IMR-90 (cell line): ENCODE results near the gene KCNJ13. TPM values are rescaled to one million over a fixed set of nuclear protein-coding genes. Genes with fewer than 3 reads are reported as not detected.
A peak's percentile ranks its signal among the peaks of the same experiment; 100 is the strongest.

Source experiments
- ATAC-seq: fragments of 200-7000 bp; cut with Tn5 transposase; 2 replicates; pipeline ENCODE4 v1.9.1; 2020; ENCODE audit warnings: low read depth, mild to moderate bottlenecking, moderate library complexity
- BruUV-seq: library from RNA; stranded (reverse); fragments of 400-500 nt; replicated peaks from 2 replicates; lab custom pipeline; 2021; lab: Mats Ljungman, UMichigan
- CTCF ChIA-PET: fragments of 300-600 bp; formaldehyde crosslinking; extraction: SDS; loops from one replicate; lab custom pipeline; 2021; ENCODE audit warnings: antibody characterized with exemption; lab: Yijun Ruan, JAX
- POLR2A ChIA-PET: fragments of 300-600 bp; sonication (Branson Sonifier 250); formaldehyde crosslinking; loops from one replicate; lab custom pipeline; 2022; ENCODE audit warnings: antibody characterized with exemption; ENCODE audit not compliant: unreplicated experiment; lab: Charles Lee
- DNase-seq: peaks from one replicate; pipeline ENCODE4 v3.0.0; 2013
- H2AFZ ChIP-seq: replicated peaks from 2 replicates; pipeline ENCODE3; 2013; ENCODE audit warnings: low read length, mild to moderate bottlenecking; ENCODE audit not compliant: poor library complexity
- H2AK5ac ChIP-seq: 2 replicates; pipeline ENCODE4 v1.6.1; 2013; ENCODE audit warnings: low read depth, low read length, inconsistent platforms
- H2AK9ac ChIP-seq: replicated peaks from 2 replicates; pipeline ENCODE3; 2013; ENCODE audit warnings: mild to moderate bottlenecking, low read depth, low read length, moderate library complexity; ENCODE audit not compliant: poor library complexity
- H2BK120ac ChIP-seq: 2 replicates; pipeline ENCODE4 v1.6.1; 2013; ENCODE audit warnings: low read depth, low read length, inconsistent platforms
- H2BK15ac ChIP-seq: 3 replicates; pipeline ENCODE4 v1.6.1; 2013; ENCODE audit warnings: low read depth, low read length, inconsistent platforms
- H2BK20ac ChIP-seq: 2 replicates; pipeline ENCODE4 v1.6.1; 2013; ENCODE audit warnings: low read depth, mild to moderate bottlenecking, inconsistent platforms, low read length, moderate library complexity
- H2BK5ac ChIP-seq: 2 replicates; pipeline ENCODE4 v1.6.1; 2013; ENCODE audit warnings: mild to moderate bottlenecking, low read depth, low read length, inconsistent platforms; ENCODE audit not compliant: poor library complexity, severe bottlenecking
- H3K14ac ChIP-seq: replicated peaks from 2 replicates; pipeline ENCODE4 v1.6.1; 2013; ENCODE audit warnings: low read depth, low read length, inconsistent platforms
- H3K18ac ChIP-seq: 2 replicates; pipeline ENCODE4 v1.6.1; 2013; ENCODE audit warnings: low read depth, low read length, control low read depth
- H3K23ac ChIP-seq: 2 replicates; pipeline ENCODE4 v1.6.1; 2013; ENCODE audit warnings: low read depth, low read length, inconsistent platforms
- H3K27ac ChIP-seq: 2 replicates; pipeline ENCODE4 v1.5.1; 2013; ENCODE audit warnings: mild to moderate bottlenecking, control low read depth, low read length; ENCODE audit not compliant: insufficient read depth
- H3K27me3 ChIP-seq: 2 replicates; pipeline ENCODE4 v1.6.1; 2013; ENCODE audit warnings: low read length; ENCODE audit not compliant: control insufficient read depth, insufficient read depth
- H3K36me3 ChIP-seq: 2 replicates; pipeline ENCODE4 v1.6.1; 2013; ENCODE audit warnings: low read length, mixed read lengths; ENCODE audit not compliant: control insufficient read depth, insufficient read depth
- H3K4ac ChIP-seq: 2 replicates; pipeline ENCODE4 v1.6.1; 2013; ENCODE audit warnings: low read depth, low read length, inconsistent platforms
- H3K4me1 ChIP-seq: 2 replicates; pipeline ENCODE4 v1.6.1; 2013; ENCODE audit warnings: low read length, mixed read lengths; ENCODE audit not compliant: control insufficient read depth, insufficient read depth
- H3K4me2 ChIP-seq: 2 replicates; pipeline ENCODE4 v1.6.1; 2013; ENCODE audit warnings: low read depth, mild to moderate bottlenecking, control low read depth, low read length, moderate library complexity
- H3K4me3 ChIP-seq: 2 replicates; pipeline ENCODE4 v1.5.1; 2013; ENCODE audit warnings: low read depth, mild to moderate bottlenecking, control low read depth, low read length, moderate library complexity; ENCODE audit not compliant: insufficient read depth
- H3K56ac ChIP-seq: 2 replicates; pipeline ENCODE4 v1.6.1; 2013; ENCODE audit warnings: low read length, inconsistent platforms; ENCODE audit not compliant: insufficient read depth; ENCODE audit errors: extremely low read depth
- H3K79me1 ChIP-seq, 2 experiments: 2 replicates each; pipeline ENCODE4 v1.6.1; 2013; ENCODE audit warnings: low read length in 2 of 2, inconsistent platforms in 1 of 2, low read depth in 1 of 2
- H3K9ac ChIP-seq: 2 replicates; pipeline ENCODE4 v1.6.1; 2013; ENCODE audit warnings: low read depth, low read length, control low read depth
- H3K9me1 ChIP-seq: 2 replicates; pipeline ENCODE4 v1.6.1; 2013; ENCODE audit warnings: low read length, inconsistent platforms; ENCODE audit not compliant: insufficient read depth
- H3K9me3 ChIP-seq: 2 replicates; pipeline ENCODE4 v1.6.1; 2013; ENCODE audit warnings: low read length; ENCODE audit not compliant: control insufficient read depth, insufficient read depth
- H4K20me1 ChIP-seq: 2 replicates; pipeline ENCODE4 v1.6.1; 2013; ENCODE audit warnings: low read length, inconsistent platforms; ENCODE audit not compliant: insufficient read depth
- H4K5ac ChIP-seq: 2 replicates; pipeline ENCODE4 v1.6.1; 2013; ENCODE audit warnings: mild to moderate bottlenecking, low read depth, low read length, control low read depth
- H4K8ac ChIP-seq, 2 experiments: 2 replicates each; pipeline ENCODE4 v1.6.1; 2013; ENCODE audit warnings: low read depth in 2 of 2, low read length in 2 of 2, control low read depth in 1 of 2, inconsistent platforms in 1 of 2
- H4K91ac ChIP-seq: 2 replicates; pipeline ENCODE4 v1.6.1; 2013; ENCODE audit warnings: low read depth, low read length, inconsistent platforms; ENCODE audit not compliant: insufficient read depth
- BHLHE40 ChIP-seq: fragments of 150-350 bp; IDR thresholded peaks from 2 replicates; pipeline ENCODE4 v1.6.1; 2016; ENCODE audit warnings: mild to moderate bottlenecking, low read depth, low read length
- CEBPB ChIP-seq: IDR thresholded peaks from 2 replicates; pipeline ENCODE4 v1.6.1; 2012; ENCODE audit warnings: low read depth, low read length, improper control_type of control experiment
- FOS ChIP-seq: fragments of 150-350 bp; IDR thresholded peaks from 2 replicates; pipeline ENCODE4 v1.6.1; 2016; ENCODE audit warnings: low read depth, low read length
- MAZ ChIP-seq: IDR thresholded peaks from 2 replicates; pipeline ENCODE4 v1.6.1; 2012; ENCODE audit warnings: low read depth, mild to moderate bottlenecking, low read length, improper control_type of control experiment, moderate library complexity, borderline replicate concordance
- MXI1 ChIP-seq: IDR thresholded peaks from 2 replicates; pipeline ENCODE4 v1.6.1; 2012; ENCODE audit warnings: low read depth, mild to moderate bottlenecking, low read length, moderate library complexity, borderline replicate concordance
- POLR2A ChIP-seq: IDR thresholded peaks from 2 replicates; pipeline ENCODE4 v1.6.1; 2012; ENCODE audit warnings: mild to moderate bottlenecking, low read depth, low read length
- RCOR1 ChIP-seq: IDR thresholded peaks from 2 replicates; pipeline ENCODE4 v1.6.1; 2012; ENCODE audit warnings: mild to moderate bottlenecking, low read length, improper control_type of control experiment; ENCODE audit not compliant: insufficient replicate concordance
- RFX5 ChIP-seq: IDR thresholded peaks from 2 replicates; pipeline ENCODE4 v1.8.0; 2012; ENCODE audit warnings: low read depth, mild to moderate bottlenecking, low read length, moderate library complexity
- SMC3 ChIP-seq: fragments of 150-350 bp; IDR thresholded peaks from 2 replicates; pipeline ENCODE4 v1.6.1; 2016; ENCODE audit warnings: low read depth, mild to moderate bottlenecking, antibody characterized with exemption, low read length, moderate library complexity
- WGBS, 2 experiments: methylation state at CpG; one replicate each; pipeline versions ENCODE4 v1.1.5 to v1.1.7; 2013; ENCODE audit warnings: missing lambda C conversion rate in 2 of 2; ENCODE audit not compliant: insufficient read length in 1 of 2; ENCODE audit errors: extremely low coverage in 2 of 2; 5-methylcytosine and 5-hydroxymethylcytosine counted together
- dilution Hi-C: fragments of 300-500 bp; cut with HindIII; formaldehyde crosslinking; loops from one replicate; pipeline ENCODE4 v1.14.3; 2018; ENCODE audit warnings: low sequenced_read_pairs; ENCODE audit not compliant: unreplicated experiment
- in situ Hi-C: fragments of 300-500 bp; cut with MboI; formaldehyde crosslinking; loops from 3 replicates; pipeline ENCODE4 v1.14.3; 2019; ENCODE audit warnings: low sequenced_read_pairs, inconsistent platforms, mixed read lengths
- intact Hi-C: fragments of 100-400 bp; cut with micrococcal nuclease; formaldehyde crosslinking; loops from 2 replicates; pipeline ENCODE4 v1.10.0; 2022
- polyA plus RNA-seq, 3 experiments: library from polyadenylated mRNA; depleted of rRNA; stranded (reverse); fragments of >200 nt; gene quantifications; 2 replicates each; pipeline ENCODE4 v1.2.3, GENCODE V29; 2012; ENCODE audit warnings: low replicate concordance in 1 of 3
- total RNA-seq: library from RNA; depleted of rRNA; stranded (reverse); fragments of >200 nt; gene quantifications from 2 replicates; pipeline ENCODE4 v1.2.3, GENCODE V29; 2012
- TF ChIP-seq, protein P1 (sequence below): fragments of 150-350 bp; IDR thresholded peaks from 2 replicates; pipeline ENCODE4 v1.6.1; 2016; ENCODE audit warnings: low read depth, mild to moderate bottlenecking, low read length, moderate library complexity, borderline replicate concordance
- TF ChIP-seq, protein P2 (sequence below): fragments of 150-350 bp; IDR thresholded peaks from 2 replicates; pipeline ENCODE4 v1.6.1; 2017; ENCODE audit warnings: mild to moderate bottlenecking, antibody characterized with exemption, low read length, low read depth
- TF ChIP-seq, protein P3 (sequence below): conservative IDR thresholded peaks from 2 replicates; pipeline ENCODE4 v1.5.1; 2012; ENCODE audit warnings: mild to moderate bottlenecking, low read depth, low read length, improper control_type of control experiment

The KCNJ13 gene
- total and polyA plus RNA-seq, 2 of the 4 experiments (the other 2 are of a cell fraction) = not detected

DNA sequence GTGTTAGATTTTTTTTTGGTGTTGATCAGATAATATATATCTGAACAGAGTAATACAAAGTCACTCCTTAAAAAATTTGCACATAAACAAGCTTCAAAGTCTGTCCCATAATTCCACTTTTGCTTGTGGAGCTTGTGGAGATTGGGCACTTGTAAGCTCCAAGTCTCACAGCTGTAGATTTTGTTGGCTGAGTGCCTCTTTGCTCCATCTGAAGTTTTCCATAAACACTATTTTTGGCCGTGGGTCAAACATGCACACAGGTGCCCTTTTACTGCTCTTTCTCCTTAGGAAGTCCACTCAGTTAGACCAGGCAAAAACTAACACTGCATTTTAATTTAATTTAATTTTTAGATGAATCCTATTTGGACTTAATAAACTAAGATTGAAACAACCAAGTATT, 3.6 kb upstream of the KCNJ13 start:
- H4K5ac ChIP-seq = no peak overlapping the region
- no peak overlapping the region for H2BK15ac ChIP-seq
- no peak overlapping the region for H2BK20ac ChIP-seq
- H3K79me1 ChIP-seq = peaks cover 3 to 8% of the 10 kb centered on the region in 2 experiments; a peak in 2 of 4 replicates
- no peak overlapping the region for H2AFZ ChIP-seq
- BruUV-seq = no TSS peak
- DNase-seq (peak; percentile 23), ATAC-seq (no peak)
- H3K27ac ChIP-seq = no peak overlapping the region
- no peak overlapping the region for H2AK5ac ChIP-seq
- no peak overlapping the region for H3K56ac ChIP-seq
- no peak overlapping the region for H2BK120ac ChIP-seq
- H3K18ac ChIP-seq = no peak overlapping the region
- H3K27me3 ChIP-seq = no peaks in the 10 kb centered on the region
- H3K14ac ChIP-seq = no peak overlapping the region
- H3K9ac ChIP-seq = no peak overlapping the region
- H2AK9ac ChIP-seq = no peak overlapping the region
- dilution Hi-C loops (no loop called here), in situ Hi-C loops (no loop called here), intact Hi-C loops (loop anchor here (10.0 kb wide), 1 partner anchor 175 kb away; no protein-coding TSS in a partner anchor)
- no peak overlapping the region for H3K4me3 ChIP-seq
- POLR2A ChIA-PET = no interaction called here
- no peaks in the 10 kb centered on the region for H4K20me1 ChIP-seq
- no peak overlapping the region for H4K91ac ChIP-seq
- no peaks in the 10 kb centered on the region; the same call in 1 of the 2 replicates for H3K4me1 ChIP-seq
- H3K4me2 ChIP-seq = no peak overlapping the region
- no peak overlapping the region for H3K4ac ChIP-seq
- no peak overlapping the region for H2BK5ac ChIP-seq
- CTCF ChIA-PET = no interaction called here
- no CpG with 5 or more reads among the region's 1 CpG for WGBS, 2 experiments
- H4K8ac ChIP-seq = no peak overlapping the region
- H3K9me1 ChIP-seq = no peaks in the 10 kb centered on the region
- H3K9me3 ChIP-seq = no peaks in the 10 kb centered on the region
- peaks cover 5% of the 10 kb centered on the region; the same call in 1 of the 2 replicates for H3K36me3 ChIP-seq
- no peak overlapping the region for H3K23ac ChIP-seq
- no peak for TF ChIP-seq RCOR1
- TF ChIP-seq, protein P1, sequence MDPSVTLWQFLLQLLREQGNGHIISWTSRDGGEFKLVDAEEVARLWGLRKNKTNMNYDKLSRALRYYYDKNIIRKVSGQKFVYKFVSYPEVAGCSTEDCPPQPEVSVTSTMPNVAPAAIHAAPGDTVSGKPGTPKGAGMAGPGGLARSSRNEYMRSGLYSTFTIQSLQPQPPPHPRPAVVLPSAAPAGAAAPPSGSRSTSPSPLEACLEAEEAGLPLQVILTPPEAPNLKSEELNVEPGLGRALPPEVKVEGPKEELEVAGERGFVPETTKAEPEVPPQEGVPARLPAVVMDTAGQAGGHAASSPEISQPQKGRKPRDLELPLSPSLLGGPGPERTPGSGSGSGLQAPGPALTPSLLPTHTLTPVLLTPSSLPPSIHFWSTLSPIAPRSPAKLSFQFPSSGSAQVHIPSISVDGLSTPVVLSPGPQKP = no peak
- TF ChIP-seq MXI1 = no peak
- TF ChIP-seq, protein P2, sequence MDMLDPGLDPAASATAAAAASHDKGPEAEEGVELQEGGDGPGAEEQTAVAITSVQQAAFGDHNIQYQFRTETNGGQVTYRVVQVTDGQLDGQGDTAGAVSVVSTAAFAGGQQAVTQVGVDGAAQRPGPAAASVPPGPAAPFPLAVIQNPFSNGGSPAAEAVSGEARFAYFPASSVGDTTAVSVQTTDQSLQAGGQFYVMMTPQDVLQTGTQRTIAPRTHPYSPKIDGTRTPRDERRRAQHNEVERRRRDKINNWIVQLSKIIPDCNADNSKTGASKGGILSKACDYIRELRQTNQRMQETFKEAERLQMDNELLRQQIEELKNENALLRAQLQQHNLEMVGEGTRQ = no peak
- no peak for TF ChIP-seq FOS
- TF ChIP-seq MAZ = no peak
- TF ChIP-seq, protein P3, sequence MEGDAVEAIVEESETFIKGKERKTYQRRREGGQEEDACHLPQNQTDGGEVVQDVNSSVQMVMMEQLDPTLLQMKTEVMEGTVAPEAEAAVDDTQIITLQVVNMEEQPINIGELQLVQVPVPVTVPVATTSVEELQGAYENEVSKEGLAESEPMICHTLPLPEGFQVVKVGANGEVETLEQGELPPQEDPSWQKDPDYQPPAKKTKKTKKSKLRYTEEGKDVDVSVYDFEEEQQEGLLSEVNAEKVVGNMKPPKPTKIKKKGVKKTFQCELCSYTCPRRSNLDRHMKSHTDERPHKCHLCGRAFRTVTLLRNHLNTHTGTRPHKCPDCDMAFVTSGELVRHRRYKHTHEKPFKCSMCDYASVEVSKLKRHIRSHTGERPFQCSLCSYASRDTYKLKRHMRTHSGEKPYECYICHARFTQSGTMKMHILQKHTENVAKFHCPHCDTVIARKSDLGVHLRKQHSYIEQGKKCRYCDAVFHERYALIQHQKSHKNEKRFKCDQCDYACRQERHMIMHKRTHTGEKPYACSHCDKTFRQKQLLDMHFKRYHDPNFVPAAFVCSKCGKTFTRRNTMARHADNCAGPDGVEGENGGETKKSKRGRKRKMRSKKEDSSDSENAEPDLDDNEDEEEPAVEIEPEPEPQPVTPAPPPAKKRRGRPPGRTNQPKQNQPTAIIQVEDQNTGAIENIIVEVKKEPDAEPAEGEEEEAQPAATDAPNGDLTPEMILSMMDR = no peak
- no peak for TF ChIP-seq CEBPB
- no peak for TF ChIP-seq RFX5
- TF ChIP-seq SMC3 = no peak
- no peak for TF ChIP-seq POLR2A
- TF ChIP-seq BHLHE40 = no peak
